Choroid plexus epithelial cell (primary cell): ENCODE measurements around the gene FABP6.

ENCODE experiments used
- DNase-seq: peaks from one replicate; pipeline ENCODE4 v3.0.0-alpha.2; 2010; ENCODE audit warnings: low read depth
- H3K4me3 ChIP-seq: 2 replicates; pipeline ENCODE4 v1.5.1; 2011; ENCODE audit warnings: low read depth, mild to moderate bottlenecking, control low read depth, low read length, moderate library complexity
- TF ChIP-seq, protein P1 (sequence below): conservative IDR thresholded peaks from 2 replicates; pipeline ENCODE4 v1.5.1; 2011; ENCODE audit warnings: low read depth, mild to moderate bottlenecking, control low read depth, inconsistent platforms, low read length, moderate library complexity

FABP6 gene

DNA sequence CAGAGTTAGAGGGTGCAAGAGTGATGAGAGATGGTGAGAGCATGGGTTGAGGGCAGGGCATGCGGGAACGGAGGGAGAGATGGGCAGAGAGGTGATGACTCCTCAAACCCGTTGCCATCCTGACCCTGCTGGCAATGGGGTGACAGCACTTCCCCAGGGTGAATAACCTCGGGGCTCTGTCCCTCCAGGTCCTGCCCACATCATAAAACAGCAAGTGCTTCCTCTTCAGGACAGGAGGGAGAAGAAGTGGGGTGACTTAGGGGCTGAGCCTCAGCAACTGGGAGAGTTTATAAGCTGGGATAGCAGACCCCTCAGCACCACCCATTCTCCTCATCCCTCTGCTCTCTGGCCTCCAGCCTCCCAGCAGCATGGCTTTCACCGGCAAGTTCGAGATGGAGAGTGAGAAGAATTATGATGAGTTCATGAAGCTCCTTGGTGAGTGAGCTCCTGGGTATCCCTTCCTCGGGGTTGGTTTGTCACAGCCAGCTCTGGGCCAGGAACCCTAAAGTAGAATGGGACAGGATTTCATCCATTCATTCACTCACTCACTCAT lies at the start of gene FABP6:
Gene FABP6 (plus strand): TSS at position 317 of the 553 bp plus-strand sequence. CDS start 52 bp downstream, at position 369.
- no peak for DNase-seq
- no peak within 1 kb of the TSS for H3K4me3 ChIP-seq
- TF ChIP-seq, protein P1, sequence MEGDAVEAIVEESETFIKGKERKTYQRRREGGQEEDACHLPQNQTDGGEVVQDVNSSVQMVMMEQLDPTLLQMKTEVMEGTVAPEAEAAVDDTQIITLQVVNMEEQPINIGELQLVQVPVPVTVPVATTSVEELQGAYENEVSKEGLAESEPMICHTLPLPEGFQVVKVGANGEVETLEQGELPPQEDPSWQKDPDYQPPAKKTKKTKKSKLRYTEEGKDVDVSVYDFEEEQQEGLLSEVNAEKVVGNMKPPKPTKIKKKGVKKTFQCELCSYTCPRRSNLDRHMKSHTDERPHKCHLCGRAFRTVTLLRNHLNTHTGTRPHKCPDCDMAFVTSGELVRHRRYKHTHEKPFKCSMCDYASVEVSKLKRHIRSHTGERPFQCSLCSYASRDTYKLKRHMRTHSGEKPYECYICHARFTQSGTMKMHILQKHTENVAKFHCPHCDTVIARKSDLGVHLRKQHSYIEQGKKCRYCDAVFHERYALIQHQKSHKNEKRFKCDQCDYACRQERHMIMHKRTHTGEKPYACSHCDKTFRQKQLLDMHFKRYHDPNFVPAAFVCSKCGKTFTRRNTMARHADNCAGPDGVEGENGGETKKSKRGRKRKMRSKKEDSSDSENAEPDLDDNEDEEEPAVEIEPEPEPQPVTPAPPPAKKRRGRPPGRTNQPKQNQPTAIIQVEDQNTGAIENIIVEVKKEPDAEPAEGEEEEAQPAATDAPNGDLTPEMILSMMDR: no peak

DNA sequence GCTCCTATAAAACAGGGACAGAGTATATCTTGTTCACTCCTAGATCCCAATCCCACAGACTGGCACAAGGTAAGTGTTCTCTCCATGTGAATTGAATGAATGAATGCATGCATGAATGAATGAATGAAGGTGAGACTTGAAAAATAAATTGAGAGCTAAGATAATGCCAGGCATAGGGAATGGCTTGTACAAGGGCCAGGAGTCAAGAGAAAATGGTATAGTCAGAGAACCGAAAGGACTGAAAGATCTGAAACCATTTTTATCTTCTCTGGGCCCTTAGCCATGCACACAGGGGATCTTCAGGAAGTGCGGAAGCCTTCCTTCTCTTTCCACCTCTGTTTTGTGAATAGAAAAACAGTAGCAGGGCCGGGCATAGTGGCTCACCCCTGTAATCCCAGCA lies 48.4 kb upstream of the FABP6 start:
- no peak overlapping the region for H3K4me3 ChIP-seq
- DNase-seq: no peak
- TF ChIP-seq, protein P1: no peak

DNA sequence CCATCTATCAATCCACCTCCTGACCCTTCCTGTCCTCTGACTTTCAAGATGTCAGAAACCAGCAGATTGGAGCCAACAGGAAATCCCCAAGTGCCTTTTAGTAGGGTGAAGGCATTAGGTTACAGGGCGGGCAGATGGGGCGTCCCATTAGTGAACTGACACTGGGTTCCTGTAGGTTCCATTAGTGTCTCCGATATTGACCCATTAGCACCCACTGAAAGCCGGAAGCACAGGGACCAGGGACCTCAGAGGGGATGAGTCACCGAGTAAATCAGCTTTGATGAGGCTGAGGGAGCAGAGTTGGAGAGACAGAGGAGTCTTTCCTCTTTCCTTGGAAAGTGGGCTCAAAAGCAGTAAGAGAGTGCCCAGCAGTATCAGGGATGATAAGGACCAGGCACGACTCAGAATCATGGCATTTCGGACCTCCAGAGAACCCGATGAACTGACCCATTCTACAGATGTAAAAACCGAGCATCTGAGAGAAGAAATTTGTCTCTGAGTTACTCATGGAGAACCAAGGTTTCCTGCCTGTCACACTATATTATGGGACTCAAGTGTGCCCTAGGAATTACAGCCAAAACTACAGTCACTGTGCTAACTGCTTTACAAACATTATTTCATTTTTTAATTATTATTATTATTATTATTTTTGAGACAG lies 47.2 kb upstream of the FABP6 start:
- no peak for DNase-seq
- TF ChIP-seq, protein P1: no peak
- no peak overlapping the region for H3K4me3 ChIP-seq

DNA sequence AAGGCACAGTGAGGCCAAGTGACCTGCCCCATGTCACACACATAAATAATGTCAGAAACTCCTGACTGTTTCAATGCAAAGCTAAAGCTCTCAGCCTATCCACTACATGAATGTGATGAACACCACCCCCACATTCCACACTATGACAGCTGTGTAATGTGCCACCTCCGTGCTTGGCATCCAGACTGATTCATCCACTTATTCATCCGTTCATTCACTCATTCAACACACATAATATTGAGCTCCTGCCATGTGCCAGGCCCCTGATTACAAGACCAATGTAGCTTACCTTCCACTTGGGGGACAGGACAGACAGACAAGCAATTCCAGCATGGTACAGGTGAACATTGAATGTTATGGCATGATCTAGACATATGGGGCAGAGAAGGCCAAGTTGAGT lies 46.2 kb upstream of the FABP6 start:
- TF ChIP-seq, protein P1: no peak
- no peak for DNase-seq
- H3K4me3 ChIP-seq: no peak overlapping the region

DNA sequence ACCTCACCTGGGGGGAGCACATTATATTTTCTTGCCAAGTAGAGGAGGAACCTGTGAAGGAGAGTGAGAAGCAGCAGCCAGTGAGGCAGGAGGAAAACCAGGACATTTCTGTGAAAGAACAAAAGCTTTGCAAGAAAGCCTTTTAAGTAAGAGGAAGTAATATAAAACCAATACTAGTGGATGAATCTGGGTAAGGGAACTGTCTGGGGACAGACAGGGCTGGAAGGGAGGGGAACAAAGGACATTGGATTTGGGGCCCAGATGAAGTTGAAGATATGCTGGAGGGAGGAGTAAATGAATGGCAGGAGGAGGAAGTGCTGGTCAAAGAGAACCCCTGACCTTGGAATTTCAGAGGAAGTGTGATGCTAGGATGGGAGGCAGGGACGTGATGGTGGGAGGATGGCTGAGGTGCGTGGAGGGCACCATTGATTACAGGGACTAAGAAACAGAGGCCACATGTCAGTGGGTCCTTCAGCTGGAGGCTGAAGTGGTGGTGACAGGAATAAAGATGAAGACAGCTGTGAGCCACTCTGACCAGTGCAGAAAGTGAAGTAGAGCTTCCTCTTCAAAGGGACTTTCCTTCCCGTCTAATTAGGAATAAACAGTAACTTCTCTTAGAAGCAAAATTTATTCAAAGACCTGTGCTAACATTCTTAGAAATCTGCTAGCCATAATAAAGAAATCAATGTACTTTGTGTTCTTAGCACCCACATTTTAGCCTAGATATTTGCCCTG lies 43.5 kb upstream of the FABP6 start:
- TF ChIP-seq, protein P1: no peak
- DNase-seq: no peak
- H3K4me3 ChIP-seq: no peak overlapping the region

GRCh38 chr5:160186480-160186879 lies 42.8 kb upstream of the FABP6 start:
- DNase-seq: no peak
- TF ChIP-seq, protein P1: no peak
- H3K4me3 ChIP-seq: no peak overlapping the region
